ENCODE measurements around the gene RBM41. TPM values are rescaled to one million over a fixed set of nuclear protein-coding genes. Genes with fewer than 3 reads are reported as not detected.

RBM41 gene
- total RNA-seq, 1 donor from 2014 or later = 22.9 TPM

- no peak for DNase-seq (ENCODE audit: extremely low spot score, unreplicated experiment)
- Mint-ChIP-seq H3K4me1 (ENCODE audit: unreplicated experiment) (no peaks in the 10 kb centered on the region), H3K36me3 (no peaks in the 10 kb centered on the region), H3K27me3 (no peaks in the 10 kb centered on the region), H3K4me3 (no peak overlapping the region), H3K9me3 (no peaks in the 10 kb centered on the region), H3K27ac (no peak overlapping the region)
- TF ChIP-seq, protein P1, sequence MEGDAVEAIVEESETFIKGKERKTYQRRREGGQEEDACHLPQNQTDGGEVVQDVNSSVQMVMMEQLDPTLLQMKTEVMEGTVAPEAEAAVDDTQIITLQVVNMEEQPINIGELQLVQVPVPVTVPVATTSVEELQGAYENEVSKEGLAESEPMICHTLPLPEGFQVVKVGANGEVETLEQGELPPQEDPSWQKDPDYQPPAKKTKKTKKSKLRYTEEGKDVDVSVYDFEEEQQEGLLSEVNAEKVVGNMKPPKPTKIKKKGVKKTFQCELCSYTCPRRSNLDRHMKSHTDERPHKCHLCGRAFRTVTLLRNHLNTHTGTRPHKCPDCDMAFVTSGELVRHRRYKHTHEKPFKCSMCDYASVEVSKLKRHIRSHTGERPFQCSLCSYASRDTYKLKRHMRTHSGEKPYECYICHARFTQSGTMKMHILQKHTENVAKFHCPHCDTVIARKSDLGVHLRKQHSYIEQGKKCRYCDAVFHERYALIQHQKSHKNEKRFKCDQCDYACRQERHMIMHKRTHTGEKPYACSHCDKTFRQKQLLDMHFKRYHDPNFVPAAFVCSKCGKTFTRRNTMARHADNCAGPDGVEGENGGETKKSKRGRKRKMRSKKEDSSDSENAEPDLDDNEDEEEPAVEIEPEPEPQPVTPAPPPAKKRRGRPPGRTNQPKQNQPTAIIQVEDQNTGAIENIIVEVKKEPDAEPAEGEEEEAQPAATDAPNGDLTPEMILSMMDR (conservative IDR thresholded peaks at IDR 0.05) = no peak
These were observed 103.7 kb downstream of the RBM41 start for GRCh38 chrX:107014936-107015335.

Other genes starting within 250 kb of the RBM41 start
- 3.4 TPM in 1 of 2 replicates, not detected in the other for gene RIPPLY1, start 215.5 kb downstream of the RBM41 start, total RNA-seq (ENCODE audit: low replicate concordance)
- 4.7 and 4.9 TPM in 2 replicates for gene CLDN2, start 198.4 kb downstream of the RBM41 start, total RNA-seq (ENCODE audit: low replicate concordance)
- 18.1 and 28.8 TPM in 2 replicates for gene MORC4, start 118.6 kb downstream of the RBM41 start, total RNA-seq (ENCODE audit: low replicate concordance)
- 3.0 and 4.2 TPM in 2 replicates for gene NUP62CL, start 87.6 kb upstream of the RBM41 start, total RNA-seq (ENCODE audit: low replicate concordance)
- gene DNAAF6, start 87.8 kb upstream of the RBM41 start, total RNA-seq (ENCODE audit: low replicate concordance) = not detected in 2 replicates

Data from type B pancreatic cell (in vitro differentiated cells).